Cardiac muscle cell (in vitro differentiated cells and primary cell): ENCODE data around the gene LRMDA. TPM values are rescaled to one million over a fixed set of nuclear protein-coding genes. Genes with fewer than 3 reads are reported as not detected.

ENCODE experiments used
- DNase-seq, 2 donors: peaks; one replicate each; pipeline versions ENCODE4 v3.0.0 to v3.0.0-alpha.2; 2010 to 2017; ENCODE audit warnings: low read depth in 1 of 2, low spot score in 1 of 2
- H3K27ac ChIP-seq: fragments of 200-600 bp; sonication (generic); 2 replicates; pipeline ENCODE4 v1.5.1; 2016
- H3K27me3 ChIP-seq: fragments of 200-600 bp; sonication (generic); 2 replicates; pipeline ENCODE4 v1.6.0; 2016; ENCODE audit warnings: control low read depth
- H3K36me3 ChIP-seq: fragments of 200-600 bp; sonication (generic); 2 replicates; pipeline ENCODE4 v1.5.1; 2016; ENCODE audit warnings: control low read depth
- H3K4me1 ChIP-seq: fragments of 200-600 bp; sonication (generic); 2 replicates; pipeline ENCODE4 v1.8.1; 2017; ENCODE audit warnings: low read depth, mild to moderate bottlenecking, mixed run types
- H3K4me3 ChIP-seq: fragments of 200-600 bp; sonication (generic); 2 replicates; pipeline ENCODE4 v1.5.1; 2016; ENCODE audit warnings: mild to moderate bottlenecking
- H3K9me3 ChIP-seq: fragments of 200-600 bp; sonication (generic); 2 replicates; pipeline ENCODE4 v1.5.1; 2017; ENCODE audit warnings: low read depth, mild to moderate bottlenecking, control low read depth
- CTCF ChIP-seq: IDR thresholded peaks from 2 replicates; pipeline ENCODE4 v1.5.1; 2012; ENCODE audit warnings: low read depth, mild to moderate bottlenecking, low read length
- polyA plus RNA-seq: library from polyadenylated mRNA; unstranded; fragments of >200 nt; fragmentation: Nextera tagmentation; extraction: Ambion mirVana; gene quantifications from 2 replicates; pipeline ENCODE4 v1.2.1, GENCODE V29; 2016
- total RNA-seq: library from RNA; depleted of rRNA; stranded (reverse); fragments of >200 nt; gene quantifications from 2 replicates; pipeline ENCODE4 v1.2.3, GENCODE V29; 2016

The LRMDA gene
- total and polyA plus RNA-seq, 2 experiments from 2014 or later = 6.2 to 11.7 TPM

- Histone ChIP-seq H3K4me3 (no peak overlapping the region), H3K36me3 (no peaks in the 10 kb centered on the region), H3K4me1 (no peaks in the 10 kb centered on the region), H3K9me3 (no peaks in the 10 kb centered on the region), H3K27me3 (no peaks in the 10 kb centered on the region), H3K27ac (no peak overlapping the region)
- TF ChIP-seq CTCF = peak; percentile 12
- DNase-seq = peak in 1 of 2 donors; percentile 58
These were observed 60.9 kb downstream of the LRMDA start for GRCh38 chr10:75492173-75492925.

- no peak for TF ChIP-seq CTCF
- Histone ChIP-seq H3K36me3 (no peaks in the 10 kb centered on the region), H3K4me1 (no peaks in the 10 kb centered on the region), H3K9me3 (no peaks in the 10 kb centered on the region), H3K27ac (no peak overlapping the region), H3K4me3 (no peak overlapping the region), H3K27me3 (no peaks in the 10 kb centered on the region)
- no peak for DNase-seq
These were observed 62.0 kb downstream of the LRMDA start for GRCh38 chr10:75493464-75493863.

GRCh38 chr10:75495434-75496190, 64.2 kb downstream of the LRMDA start:
- no peak for DNase-seq
- Histone ChIP-seq H3K9me3 (no peaks in the 10 kb centered on the region), H3K36me3 (no peaks in the 10 kb centered on the region), H3K27ac (no peak overlapping the region), H3K4me1 (no peaks in the 10 kb centered on the region), H3K27me3 (no peaks in the 10 kb centered on the region), H3K4me3 (no peak overlapping the region)
- TF ChIP-seq CTCF = no peak

- Histone ChIP-seq H3K9me3 (no peaks in the 10 kb centered on the region), H3K4me3 (no peak overlapping the region), H3K27ac (no peak overlapping the region), H3K27me3 (no peaks in the 10 kb centered on the region), H3K4me1 (no peaks in the 10 kb centered on the region), H3K36me3 (no peaks in the 10 kb centered on the region)
- no peak for TF ChIP-seq CTCF
- DNase-seq = no peak
These were observed 64.8 kb downstream of the LRMDA start for GRCh38 chr10:75496191-75496567.

GRCh38 chr10:75497997-75498883, 66.8 kb downstream of the LRMDA start:
- H3K4me1 ChIP-seq = no peaks in the 10 kb centered on the region
- H3K36me3 ChIP-seq = no peaks in the 10 kb centered on the region
- H3K27ac ChIP-seq = no peak overlapping the region
- peak in 1 of 2 donors; percentile 72 for DNase-seq
- H3K4me3 ChIP-seq = no peak overlapping the region
- no peaks in the 10 kb centered on the region for H3K27me3 ChIP-seq
- H3K9me3 ChIP-seq = no peaks in the 10 kb centered on the region
- TF ChIP-seq CTCF = no peak
